PFSK-1 (cell line): ENCODE results near the gene TMEM200A.

Experiments
- POLR2AphosphoS5 ChIP-seq: IDR thresholded peaks from 2 replicates; pipeline ENCODE4 v1.6.1; 2012; ENCODE audit warnings: low read depth, mild to moderate bottlenecking, control low read depth, low read length, moderate library complexity
- TAF1 ChIP-seq: IDR thresholded peaks from 2 replicates; pipeline ENCODE4 v1.6.1; 2012; ENCODE audit warnings: low read length, control low read depth, borderline replicate concordance; ENCODE audit not compliant: insufficient read depth
- TF ChIP-seq, protein P1 (sequence below), 2 experiments: IDR thresholded peaks; 2 replicates each; pipeline versions ENCODE4 v1.6.1 to v1.8.0; 2011 to 2012; ENCODE audit warnings: low read depth in 2 of 2, low read length in 2 of 2, control low read depth in 1 of 2, inconsistent platforms in 1 of 2, mild to moderate bottlenecking in 1 of 2, moderate library complexity in 1 of 2; ENCODE audit not compliant: insufficient read depth in 1 of 2

GRCh38 chr6:130369831-130370230 lies 4.0 kb downstream of the TMEM200A start:
- TF ChIP-seq POLR2AphosphoS5 (no peak), TAF1 (no peak)
- TF ChIP-seq, protein P1, sequence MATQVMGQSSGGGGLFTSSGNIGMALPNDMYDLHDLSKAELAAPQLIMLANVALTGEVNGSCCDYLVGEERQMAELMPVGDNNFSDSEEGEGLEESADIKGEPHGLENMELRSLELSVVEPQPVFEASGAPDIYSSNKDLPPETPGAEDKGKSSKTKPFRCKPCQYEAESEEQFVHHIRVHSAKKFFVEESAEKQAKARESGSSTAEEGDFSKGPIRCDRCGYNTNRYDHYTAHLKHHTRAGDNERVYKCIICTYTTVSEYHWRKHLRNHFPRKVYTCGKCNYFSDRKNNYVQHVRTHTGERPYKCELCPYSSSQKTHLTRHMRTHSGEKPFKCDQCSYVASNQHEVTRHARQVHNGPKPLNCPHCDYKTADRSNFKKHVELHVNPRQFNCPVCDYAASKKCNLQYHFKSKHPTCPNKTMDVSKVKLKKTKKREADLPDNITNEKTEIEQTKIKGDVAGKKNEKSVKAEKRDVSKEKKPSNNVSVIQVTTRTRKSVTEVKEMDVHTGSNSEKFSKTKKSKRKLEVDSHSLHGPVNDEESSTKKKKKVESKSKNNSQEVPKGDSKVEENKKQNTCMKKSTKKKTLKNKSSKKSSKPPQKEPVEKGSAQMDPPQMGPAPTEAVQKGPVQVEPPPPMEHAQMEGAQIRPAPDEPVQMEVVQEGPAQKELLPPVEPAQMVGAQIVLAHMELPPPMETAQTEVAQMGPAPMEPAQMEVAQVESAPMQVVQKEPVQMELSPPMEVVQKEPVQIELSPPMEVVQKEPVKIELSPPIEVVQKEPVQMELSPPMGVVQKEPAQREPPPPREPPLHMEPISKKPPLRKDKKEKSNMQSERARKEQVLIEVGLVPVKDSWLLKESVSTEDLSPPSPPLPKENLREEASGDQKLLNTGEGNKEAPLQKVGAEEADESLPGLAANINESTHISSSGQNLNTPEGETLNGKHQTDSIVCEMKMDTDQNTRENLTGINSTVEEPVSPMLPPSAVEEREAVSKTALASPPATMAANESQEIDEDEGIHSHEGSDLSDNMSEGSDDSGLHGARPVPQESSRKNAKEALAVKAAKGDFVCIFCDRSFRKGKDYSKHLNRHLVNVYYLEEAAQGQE (IDR thresholded peaks at IDR 0.05; ENCODE audit: insufficient read depth in 1 of 2, low read depth in 2 of 2, low read length in 2 of 2), result no peak
